H1 (cell line): ENCODE results near the gene RBM24. TPM values are rescaled to one million over a fixed set of nuclear protein-coding genes. Genes with fewer than 3 reads are reported as not detected.

Experiments
- CTCF ChIA-PET: fragments of 300-600 bp; sonication (Branson Sonifier 250); formaldehyde crosslinking; loops from one replicate; lab custom pipeline; 2021; ENCODE audit not compliant: partially characterized antibody; lab: Charles Lee
- POLR2A ChIA-PET: fragments of 300-600 bp; sonication (Branson Sonifier 250); formaldehyde crosslinking; loops from one replicate; lab custom pipeline; 2021; ENCODE audit warnings: inconsistent platforms; ENCODE audit not compliant: partially characterized antibody; lab: Charles Lee
- DNase-seq, 2 experiments: peaks; one replicate each; pipeline versions ENCODE4 v3.0.0 to v3.0.0-alpha.2; 2010 to 2022; ENCODE audit warnings: low spot score in 2 of 2, low read depth in 1 of 2, mixed read lengths in 1 of 2
- FAIRE-seq: peaks from 2 replicates; lab custom pipeline; 2011; peaks lifted over from hg19 to GRCh38; lab: Jason Lieb, UNC
- H2AFZ ChIP-seq: 2 replicates; pipeline ENCODE4 v1.8.1; 2012; ENCODE audit warnings: low read length, inconsistent platforms
- H2AK5ac ChIP-seq: 2 replicates; pipeline ENCODE4 v1.6.1; 2013; ENCODE audit warnings: low read depth, low read length
- H2BK120ac ChIP-seq: replicated peaks from 2 replicates; pipeline ENCODE3; 2013; ENCODE audit warnings: low read depth, low read length, inconsistent platforms
- H2BK12ac ChIP-seq: 2 replicates; pipeline ENCODE4 v1.6.1; 2013; ENCODE audit warnings: low read depth, low read length
- H2BK15ac ChIP-seq: 2 replicates; pipeline ENCODE4 v1.6.1; 2013; ENCODE audit warnings: low read length
- H2BK20ac ChIP-seq: 2 replicates; pipeline ENCODE4 v1.6.1; 2013; ENCODE audit warnings: low read length
- H2BK5ac ChIP-seq: 2 replicates; pipeline ENCODE4 v1.6.1; 2013; ENCODE audit warnings: low read depth, low read length
- H3K14ac ChIP-seq: 2 replicates; pipeline ENCODE4 v1.6.1; 2013; ENCODE audit warnings: inconsistent platforms; ENCODE audit not compliant: insufficient read length
- H3K18ac ChIP-seq: 2 replicates; pipeline ENCODE4 v1.6.1; 2013; ENCODE audit warnings: low read length; ENCODE audit errors: extremely low read depth
- H3K23ac ChIP-seq: 2 replicates; pipeline ENCODE4 v1.6.1; 2013; ENCODE audit warnings: inconsistent platforms; ENCODE audit not compliant: insufficient read length
- H3K23me2 ChIP-seq: 2 replicates; pipeline ENCODE4 v1.6.1; 2013; ENCODE audit warnings: low read depth, low read length
- H3K27ac ChIP-seq: 2 replicates; pipeline ENCODE4 v1.6.1; 2011; ENCODE audit warnings: low read depth, low read length, inconsistent platforms
- H3K27me3 ChIP-seq, 4 experiments: replicated peaks in 1 of 4; 1 replicate in 1 of 4; 2 replicates in 3 of 4; pipeline versions ENCODE4 v1.6.1 to v1.8.1; 2011 to 2013; ENCODE audit warnings: low read length in 3 of 4, mild to moderate bottlenecking in 3 of 4, inconsistent platforms in 2 of 4, mixed read lengths in 2 of 4, moderate library complexity in 1 of 4; ENCODE audit not compliant: control insufficient read depth in 3 of 4, insufficient read depth in 3 of 4; ENCODE audit errors: extremely low read depth in 1 of 4
- H3K36me3 ChIP-seq, 4 experiments: 2 replicates each; pipeline versions ENCODE4 v1.6.1 to v1.8.1; 2011 to 2013; ENCODE audit warnings: mild to moderate bottlenecking in 4 of 4, low read length in 3 of 4, moderate library complexity in 2 of 4, control low read depth in 1 of 4, inconsistent platforms in 1 of 4; ENCODE audit not compliant: insufficient read depth in 4 of 4, control insufficient read depth in 2 of 4
- H3K4ac ChIP-seq: replicated peaks from 2 replicates; pipeline ENCODE3; 2013; ENCODE audit warnings: low read length, low read depth, mixed read lengths, inconsistent platforms; ENCODE audit not compliant: insufficient read length
- H3K4me1 ChIP-seq, 4 experiments: replicated peaks in 1 of 4; 1 replicate in 1 of 4; 2 replicates in 3 of 4; pipeline versions ENCODE4 v1.6.1 to v1.8.1; 2011 to 2013; ENCODE audit warnings: low read length in 3 of 4, inconsistent platforms in 2 of 4, mixed read lengths in 1 of 4; ENCODE audit not compliant: insufficient read depth in 4 of 4, control insufficient read depth in 3 of 4
- H3K4me2 ChIP-seq, 2 experiments: 2 replicates each; pipeline versions ENCODE4 v1.6.1 to v1.8.1; 2011 to 2013; ENCODE audit warnings: low read depth in 2 of 2, low read length in 2 of 2, control low read depth in 1 of 2, inconsistent platforms in 1 of 2, mild to moderate bottlenecking in 1 of 2; ENCODE audit not compliant: insufficient read depth in 1 of 2
- H3K4me3 ChIP-seq, 4 experiments: fragments of 200-600, 300-600 bp in 1 of 4; sonication (generic), shearing (Covaris generic), sonication (Bioruptor Twin) in 1 of 4; 2 replicates each; pipeline versions ENCODE4 v1.5.1 to v1.8.1; 2011 to 2016; ENCODE audit warnings: low read length in 4 of 4, low read depth in 3 of 4, control low read depth in 2 of 4, inconsistent platforms in 2 of 4, mild to moderate bottlenecking in 2 of 4, mixed read lengths in 1 of 4, moderate library complexity in 1 of 4; ENCODE audit not compliant: insufficient read depth in 2 of 4; ENCODE audit errors: extremely low read depth in 1 of 4
- H3K56ac ChIP-seq: replicated peaks from 2 replicates; pipeline ENCODE3; 2013; ENCODE audit warnings: low read depth, mild to moderate bottlenecking, mixed read lengths, low read length, inconsistent platforms; ENCODE audit not compliant: insufficient read length
- H3K79me1 ChIP-seq: 2 replicates; pipeline ENCODE4 v1.6.1; 2013; ENCODE audit warnings: low read depth, low read length, control low read depth
- H3K79me2 ChIP-seq, 2 experiments: 2 replicates each; pipeline versions ENCODE4 v1.6.1 to v1.8.1; 2012 to 2013; ENCODE audit warnings: low read length in 2 of 2, mild to moderate bottlenecking in 2 of 2, inconsistent platforms in 1 of 2; ENCODE audit not compliant: insufficient read depth in 2 of 2, control insufficient read depth in 1 of 2
- H3K9ac ChIP-seq, 4 experiments: replicated peaks in 1 of 4; 1 replicate in 1 of 4; 2 replicates in 3 of 4; pipeline versions ENCODE4 v1.6.1 to v1.8.1; 2011 to 2013; ENCODE audit warnings: low read depth in 3 of 4, low read length in 3 of 4, control low read depth in 2 of 4, mild to moderate bottlenecking in 2 of 4, moderate library complexity in 2 of 4, inconsistent platforms in 1 of 4; ENCODE audit errors: extremely low read depth in 1 of 4
- H3K9me3 ChIP-seq, 2 experiments: 2 replicates each; pipeline versions ENCODE4 v1.6.1 to v1.8.1; 2012 to 2013; ENCODE audit warnings: mild to moderate bottlenecking in 2 of 2, moderate library complexity in 2 of 2, control low read depth in 1 of 2, inconsistent platforms in 1 of 2, low read depth in 1 of 2, low read length in 1 of 2, mixed read lengths in 1 of 2; ENCODE audit not compliant: insufficient read depth in 2 of 2
- H4K20me1 ChIP-seq, 2 experiments: replicated peaks in 1 of 2; 2 replicates each; pipeline versions ENCODE3 to v1.8.1; 2011 to 2013; ENCODE audit warnings: inconsistent platforms in 2 of 2, low read length in 2 of 2, mild to moderate bottlenecking in 1 of 2; ENCODE audit not compliant: insufficient read depth in 2 of 2, control insufficient read depth in 1 of 2
- H4K5ac ChIP-seq: 2 replicates; pipeline ENCODE4 v1.6.1; 2013; ENCODE audit warnings: low read length, low read depth, mixed read lengths, inconsistent platforms; ENCODE audit not compliant: insufficient read length
- H4K8ac ChIP-seq: 2 replicates; pipeline ENCODE4 v1.8.0; 2013; ENCODE audit warnings: mild to moderate bottlenecking, moderate library complexity, low read length, inconsistent platforms; ENCODE audit not compliant: insufficient read depth; ENCODE audit errors: extremely low read depth
- H4K91ac ChIP-seq: replicated peaks from 2 replicates; pipeline ENCODE3; 2013; ENCODE audit warnings: low read length, mixed read lengths, inconsistent platforms; ENCODE audit not compliant: insufficient read length
- ASH2L ChIP-seq: fragments of 200-600, 300-600 bp; sonication (generic); IDR thresholded peaks from one replicate; pipeline ENCODE4 v1.7.1; 2017; ENCODE audit warnings: low read length
- CBX8 ChIP-seq: fragments of 300-800, 300-1000 bp; sonication (generic); IDR thresholded peaks from 2 replicates; pipeline ENCODE4 v1.7.1; 2016; ENCODE audit warnings: low read depth, low read length, borderline replicate concordance
- CEBPB ChIP-seq: IDR thresholded peaks from 2 replicates; pipeline ENCODE4 v1.6.1; 2012; ENCODE audit warnings: low read depth, low read length
- CREB1 ChIP-seq: IDR thresholded peaks from 2 replicates; pipeline ENCODE4 v1.6.1; 2012; ENCODE audit warnings: inconsistent platforms
- EZH2 ChIP-seq: fragments of 200-600 bp; sonication (generic); IDR thresholded peaks from 2 replicates; pipeline ENCODE4 v1.7.1; 2012; ENCODE audit warnings: low read depth, mild to moderate bottlenecking, moderate library complexity, low read length, inconsistent platforms; ENCODE audit not compliant: severe bottlenecking
- JUN ChIP-seq: IDR thresholded peaks from 2 replicates; pipeline ENCODE4 v1.6.1; 2011; ENCODE audit warnings: low read depth, mild to moderate bottlenecking, improper control_type of control experiment, low read length
- KDM4A ChIP-seq: IDR thresholded peaks from one replicate; pipeline ENCODE4 v1.7.1; 2012; ENCODE audit warnings: low read depth, mild to moderate bottlenecking, moderate library complexity, low read length, inconsistent platforms; ENCODE audit not compliant: severe bottlenecking
- KDM5A ChIP-seq: fragments of 200-600 bp; IDR thresholded peaks from 2 replicates; pipeline ENCODE4 v1.7.1; 2012; ENCODE audit warnings: mild to moderate bottlenecking, low read length, inconsistent platforms, mixed read lengths
- SP4 ChIP-seq: IDR thresholded peaks from 2 replicates; pipeline ENCODE4 v1.6.1; 2012; ENCODE audit warnings: low read length, inconsistent platforms
- TEAD4 ChIP-seq: IDR thresholded peaks from 2 replicates; pipeline ENCODE4 v1.6.1; 2012; ENCODE audit warnings: low read depth, low read length, inconsistent platforms, mixed read lengths
- WGBS, 2 experiments: shearing (Covaris generic) in 1 of 2; methylation state at CpG; one replicate each; pipeline versions ENCODE4 v1.1.6 to v1.1.7; 2013 to 2015; ENCODE audit warnings: low lambda C conversion rate in 2 of 2, mixed read lengths in 2 of 2, inconsistent platforms in 1 of 2, low coverage in 1 of 2, missing lambda C conversion rate in 1 of 2; ENCODE audit not compliant: insufficient replicate concordance in 2 of 2, insufficient coverage in 1 of 2, insufficient read length in 1 of 2; ENCODE audit errors: extremely low coverage in 1 of 2, missing lambda C conversion rate in 1 of 2; 5-methylcytosine and 5-hydroxymethylcytosine counted together
- polyA plus RNA-seq, 7 experiments: library from polyadenylated mRNA; depleted of rRNA in 3 of 7; stranded (reverse) in 5 of 7; unstranded in 2 of 7; fragments of >200 nt in 5 of 7; fragments of 200-250 nt in 2 of 7; gene quantifications; 1 replicate in 5 of 7; 2 replicates in 1 of 7; 4 replicates in 1 of 7; pipeline versions ENCODE4 v1.2.1 to v1.2.3, GENCODE V29; 2011 to 2013; ENCODE audit warnings: missing spikeins in 2 of 7, mixed read lengths in 2 of 7
- total RNA-seq: library from RNA; stranded (reverse); fragmentation: NEBNext Ultra II Directional; extraction: Animal tissue kit (Norgen Biotek cat#: 25700); gene quantifications from 2 replicates; pipeline ENCODE4 v1.2.1, GENCODE V29; 2021
- TF ChIP-seq, protein P1 (sequence below): IDR thresholded peaks from 2 replicates; pipeline ENCODE4 v1.6.1; 2012; ENCODE audit warnings: inconsistent platforms

Gene RBM24
- total and polyA plus RNA-seq, 2 of the 8 experiments (the other 6 are each of a cell fraction or from before 2014, with no cell fraction given), result 0.52 to 2.6 TPM

DNA sequence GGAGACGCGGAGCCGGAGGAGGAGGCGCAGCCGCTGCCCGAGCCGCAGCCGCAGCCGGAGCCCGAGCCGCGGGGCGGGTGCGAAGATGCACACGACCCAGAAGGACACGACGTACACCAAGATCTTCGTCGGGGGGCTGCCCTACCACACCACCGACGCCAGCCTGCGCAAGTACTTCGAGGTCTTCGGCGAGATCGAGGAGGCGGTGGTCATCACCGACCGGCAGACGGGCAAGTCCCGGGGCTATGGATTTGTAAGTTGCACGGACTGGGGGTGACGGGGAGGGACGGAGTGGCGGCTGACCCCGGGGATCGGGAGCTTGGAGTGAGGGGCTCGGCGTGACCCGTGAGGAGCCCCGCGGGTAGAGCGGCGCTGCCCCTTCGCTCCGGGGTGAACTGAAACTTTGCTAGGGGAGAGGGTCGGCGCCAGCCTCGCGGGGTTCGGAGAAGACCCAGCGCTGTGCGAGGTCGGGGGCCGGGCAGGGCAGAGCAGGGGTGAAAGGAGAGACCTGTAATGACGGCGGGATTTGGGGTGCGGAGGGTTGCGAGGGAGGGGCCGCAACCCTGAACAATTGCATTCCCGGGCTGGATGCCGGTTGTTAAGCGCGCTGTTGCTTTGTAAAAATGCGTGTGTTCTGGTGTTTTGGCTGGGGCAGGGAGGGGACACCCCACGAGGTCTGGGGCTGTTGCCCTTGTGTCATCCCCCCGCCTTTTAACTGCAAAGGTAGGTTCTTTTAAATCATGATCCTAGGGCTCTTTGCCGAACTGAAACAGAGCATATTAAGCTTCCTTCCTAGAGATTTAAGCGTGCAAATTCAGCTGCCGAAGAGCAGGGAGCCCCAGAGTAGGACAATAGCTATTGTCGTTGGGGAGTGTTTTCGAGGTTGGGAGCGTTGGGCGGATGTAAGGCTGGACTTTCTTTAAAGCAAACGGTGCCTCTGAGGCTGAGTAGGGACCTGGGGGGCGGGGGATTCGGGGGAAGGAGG is 628 bp downstream of the RBM24 start:
- Histone ChIP-seq H3K9ac (peak overlapping the region in 1 of 4 experiments; percentile 36; a peak in 2 of 7 replicates), H3K79me1 (no peaks in the 10 kb centered on the region), H4K20me1 (peaks cover 0 to 4% of the 10 kb centered on the region in 2 experiments), H3K14ac (no peak overlapping the region), H4K91ac (no peak overlapping the region), H3K23ac (no peak overlapping the region), H2BK12ac (no peak overlapping the region), H3K4me2 (peak overlapping the region; percentile 88 to 94), H3K27ac (no peak overlapping the region), H2BK5ac (no peak overlapping the region), H3K4me1 (peaks cover 0 to 4% (median under 1%) of the 10 kb centered on the region in 4 experiments; a peak in 4 of 7 replicates), H3K23me2 (peaks cover 8% of the 10 kb centered on the region; the same call in 1 of the 2 replicates), H4K5ac (no peak overlapping the region), H2AK5ac (no peak overlapping the region), H2BK120ac (no peak overlapping the region), H3K27me3 (peaks cover 24 to 47% (median 41%) of the 10 kb centered on the region in 4 experiments), H3K56ac (no peak overlapping the region), H3K4me3 (peak overlapping the region; percentile 40 to 80 (median 64)), H3K18ac (no peak overlapping the region; the same call in 1 of the 2 replicates), H3K36me3 (no peaks in the 10 kb centered on the region), H2AFZ (peak overlapping the region; percentile 81), H4K8ac (peak overlapping the region; percentile 35), H2BK20ac (no peak overlapping the region), H3K4ac (no peak overlapping the region), H2BK15ac (0 out of 2 replicates have a peak overlapping the region, but pooled peaks have one; percentile 36), H3K79me2 (no peaks in the 10 kb centered on the region), H3K9me3 (no peaks in the 10 kb centered on the region)
- CTCF ChIA-PET, result interaction anchor here (0.7 to 1.2 kb wide), 4 partner anchors 10 to 208 kb away, joined by 3 read pairs; no protein-coding TSS in a partner anchor
- POLR2A ChIA-PET, result no interaction called here
- FAIRE-seq (peak; percentile 24), DNase-seq (peak in 1 of 2 experiments; percentile 73)
- WGBS, 2 experiments, result 3% methylated on average over 60 of the region's 77 CpGs; no CpG with 5 or more reads in 1 of the 2 experiments
- TF ChIP-seq SP4 (no peak), TEAD4 (0 out of 2 replicates have a peak, but pooled peaks have one; percentile 21), CREB1 (no peak), KDM4A (peak; percentile 87), ASH2L (peak; percentile 21), CBX8 (no peak), CEBPB (no peak), EZH2 (peak; percentile 76), JUN (no peak), KDM5A (no peak)
- TF ChIP-seq, protein P1, sequence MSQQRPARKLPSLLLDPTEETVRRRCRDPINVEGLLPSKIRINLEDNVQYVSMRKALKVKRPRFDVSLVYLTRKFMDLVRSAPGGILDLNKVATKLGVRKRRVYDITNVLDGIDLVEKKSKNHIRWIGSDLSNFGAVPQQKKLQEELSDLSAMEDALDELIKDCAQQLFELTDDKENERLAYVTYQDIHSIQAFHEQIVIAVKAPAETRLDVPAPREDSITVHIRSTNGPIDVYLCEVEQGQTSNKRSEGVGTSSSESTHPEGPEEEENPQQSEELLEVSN, result peak; percentile 18
